ENCODE data around the gene LRRTM4. TPM values are rescaled to one million over a fixed set of nuclear protein-coding genes. Genes with fewer than 3 reads are reported as not detected.

The LRRTM4 gene
- total RNA-seq, 1 experiment from 2014 or later = 3.6 TPM

- Histone ChIP-seq H3K36me3 (replicated peaks; ENCODE audit: control insufficient read depth, insufficient read depth, low read length) (no peaks in the 10 kb centered on the region), H3K4me3 (ENCODE audit: insufficient read depth, low read depth, low read length) (no peak overlapping the region), H3K27me3 (ENCODE audit: control insufficient read depth, insufficient read depth, low read length) (no peaks in the 10 kb centered on the region)
- DNase-seq = no peak
Measured at GRCh38 chr2:77512507-77512906, 9.7 kb downstream of the LRRTM4 start.

GRCh38 chr2:77508511-77508910 is 13.7 kb downstream of the LRRTM4 start:
- Histone ChIP-seq H3K4me3 (ENCODE audit: insufficient read depth, low read depth, low read length) (no peak overlapping the region), H3K36me3 (replicated peaks; ENCODE audit: control insufficient read depth, insufficient read depth, low read length) (no peaks in the 10 kb centered on the region), H3K27me3 (ENCODE audit: control insufficient read depth, insufficient read depth, low read length) (no peaks in the 10 kb centered on the region)
- no peak for DNase-seq

DNA sequence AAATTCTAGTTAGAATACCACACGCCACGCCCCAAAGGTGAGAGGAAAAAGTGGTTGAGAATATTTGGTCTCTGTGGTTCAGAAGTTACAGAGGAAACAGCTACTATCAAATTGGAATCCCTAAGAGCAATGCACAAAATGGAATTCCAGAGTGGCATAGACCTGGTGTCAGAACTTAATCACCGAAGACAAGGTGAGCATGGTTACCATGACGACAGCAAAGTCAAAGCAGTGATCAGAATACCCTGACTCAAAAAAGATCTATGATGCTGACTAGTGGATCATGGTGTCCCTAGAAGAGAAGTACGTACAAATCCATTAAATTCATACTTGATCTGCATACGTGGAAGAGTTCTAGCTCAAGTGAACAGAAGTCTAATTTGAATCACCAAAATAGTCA is 14.5 kb downstream of the LRRTM4 start:
- DNase-seq = no peak
- no peaks in the 10 kb centered on the region for H3K27me3 ChIP-seq (ENCODE audit: control insufficient read depth, insufficient read depth, low read length)
- H3K36me3 ChIP-seq (replicated peaks; ENCODE audit: control insufficient read depth, insufficient read depth, low read length) = no peaks in the 10 kb centered on the region
- H3K4me3 ChIP-seq (ENCODE audit: insufficient read depth, low read depth, low read length) = no peak overlapping the region

GRCh38 chr2:77488141-77488540 is 34.0 kb downstream of the LRRTM4 start:
- H3K4me3 ChIP-seq (ENCODE audit: insufficient read depth, low read depth, low read length) = no peak overlapping the region
- no peaks in the 10 kb centered on the region for H3K36me3 ChIP-seq (replicated peaks; ENCODE audit: control insufficient read depth, insufficient read depth, low read length)
- no peak for DNase-seq
- H3K27me3 ChIP-seq (ENCODE audit: control insufficient read depth, insufficient read depth, low read length) = no peaks in the 10 kb centered on the region

GRCh38 chr2:77487074-77487803 is 34.9 kb downstream of the LRRTM4 start:
- no peak for DNase-seq
- Histone ChIP-seq H3K36me3 (replicated peaks; ENCODE audit: control insufficient read depth, insufficient read depth, low read length) (no peaks in the 10 kb centered on the region), H3K27me3 (ENCODE audit: control insufficient read depth, insufficient read depth, low read length) (no peaks in the 10 kb centered on the region), H3K4me3 (ENCODE audit: insufficient read depth, low read depth, low read length) (no peak overlapping the region)

DNA sequence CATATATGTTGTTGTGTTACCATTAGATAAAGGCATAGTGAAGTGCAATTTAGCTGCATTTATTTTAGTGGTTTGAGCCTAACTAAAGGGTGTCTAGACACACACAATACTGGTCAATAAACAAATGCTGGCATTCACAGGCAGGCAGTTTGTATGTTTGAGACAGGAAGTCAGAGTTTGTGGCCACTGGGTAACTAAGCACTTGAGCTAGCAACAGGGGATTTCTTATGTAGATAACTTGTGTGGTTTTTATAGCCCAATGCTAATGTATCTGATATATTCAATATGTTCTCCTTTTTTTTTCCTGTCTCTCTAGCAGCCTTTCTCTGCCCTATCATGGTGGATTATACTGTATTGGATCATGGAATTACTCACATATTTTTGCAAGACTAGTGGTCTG is 38.1 kb downstream of the LRRTM4 start:
- Histone ChIP-seq H3K4me3 (ENCODE audit: insufficient read depth, low read depth, low read length) (no peak overlapping the region), H3K27me3 (ENCODE audit: control insufficient read depth, insufficient read depth, low read length) (no peaks in the 10 kb centered on the region), H3K36me3 (replicated peaks; ENCODE audit: control insufficient read depth, insufficient read depth, low read length) (no peaks in the 10 kb centered on the region)
- no peak for DNase-seq

DNA sequence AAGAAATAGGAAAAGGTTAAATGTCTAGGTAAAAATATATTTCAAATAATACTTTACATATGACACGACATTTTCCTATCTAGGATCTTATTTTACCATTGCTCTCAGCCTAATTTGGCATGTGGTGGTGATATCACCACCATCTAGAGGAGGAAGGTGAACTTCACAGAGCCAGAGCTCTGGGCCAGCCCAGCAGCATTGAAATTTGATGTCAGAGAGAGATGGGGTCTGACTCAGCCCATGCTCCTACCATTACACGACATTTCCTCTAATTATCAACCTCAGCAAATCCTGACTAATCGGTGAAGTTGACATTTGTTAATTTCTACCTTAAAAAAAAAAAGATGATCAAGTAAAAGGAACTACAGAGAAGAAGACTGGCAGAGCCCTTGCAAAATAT is 42.3 kb downstream of the LRRTM4 start:
- H3K36me3 ChIP-seq (replicated peaks; ENCODE audit: control insufficient read depth, insufficient read depth, low read length) = no peaks in the 10 kb centered on the region
- no peaks in the 10 kb centered on the region for H3K27me3 ChIP-seq (ENCODE audit: control insufficient read depth, insufficient read depth, low read length)
- no peak for DNase-seq
- no peak overlapping the region for H3K4me3 ChIP-seq (ENCODE audit: insufficient read depth, low read depth, low read length)

DNA sequence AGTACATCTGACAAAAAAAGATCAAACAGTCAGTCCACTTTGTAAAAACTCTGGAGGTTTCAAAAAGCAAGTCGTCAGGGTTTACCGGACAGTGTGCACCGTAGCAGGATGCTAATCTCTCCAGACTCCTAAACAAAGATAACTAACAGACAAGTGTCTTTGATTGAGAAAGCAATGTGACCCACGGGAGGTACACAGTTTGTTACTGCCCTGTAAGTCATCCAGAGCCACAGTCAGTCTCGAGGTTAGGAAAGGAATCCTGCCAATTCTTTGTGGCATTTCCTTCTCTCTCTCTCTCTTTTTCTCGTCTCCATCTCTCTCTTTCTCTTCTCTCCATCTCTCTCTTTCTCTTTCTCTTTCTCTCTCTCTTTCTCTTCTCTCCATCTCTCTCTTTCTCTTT is 42.8 kb downstream of the LRRTM4 start:
- no peak for DNase-seq
- no peaks in the 10 kb centered on the region for H3K27me3 ChIP-seq (ENCODE audit: control insufficient read depth, insufficient read depth, low read length)
- no peaks in the 10 kb centered on the region for H3K36me3 ChIP-seq (replicated peaks; ENCODE audit: control insufficient read depth, insufficient read depth, low read length)
- no peak overlapping the region for H3K4me3 ChIP-seq (ENCODE audit: insufficient read depth, low read depth, low read length)

GRCh38 chr2:77470096-77470495 is 52.1 kb downstream of the LRRTM4 start:
- DNase-seq = no peak
- H3K27me3 ChIP-seq (ENCODE audit: control insufficient read depth, insufficient read depth, low read length) = no peaks in the 10 kb centered on the region
- H3K4me3 ChIP-seq (ENCODE audit: insufficient read depth, low read depth, low read length) = no peak overlapping the region
- no peaks in the 10 kb centered on the region for H3K36me3 ChIP-seq (replicated peaks; ENCODE audit: control insufficient read depth, insufficient read depth, low read length)

GRCh38 chr2:77469106-77469505 is 53.1 kb downstream of the LRRTM4 start:
- no peak overlapping the region for H3K4me3 ChIP-seq (ENCODE audit: insufficient read depth, low read depth, low read length)
- no peaks in the 10 kb centered on the region for H3K36me3 ChIP-seq (replicated peaks; ENCODE audit: control insufficient read depth, insufficient read depth, low read length)
- no peak for DNase-seq
- H3K27me3 ChIP-seq (ENCODE audit: control insufficient read depth, insufficient read depth, low read length) = no peaks in the 10 kb centered on the region

DNA sequence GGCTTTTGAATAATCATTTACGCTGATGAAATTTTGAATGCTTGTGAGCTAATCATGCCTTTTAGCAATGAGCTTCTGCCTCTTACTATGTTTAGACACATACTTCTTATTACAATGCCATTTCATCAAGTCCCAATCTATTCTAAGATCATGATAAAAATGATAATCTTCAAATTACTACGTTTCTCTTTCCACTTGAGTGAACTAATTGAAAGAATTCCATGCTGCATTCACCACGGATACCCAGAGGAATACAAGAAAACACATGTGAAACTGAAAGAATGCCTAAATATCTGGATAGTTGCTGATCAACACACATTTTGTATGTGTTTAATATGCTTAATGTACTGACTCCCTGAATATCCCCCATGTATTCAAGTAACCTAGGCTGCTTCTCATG is 62.3 kb downstream of the LRRTM4 start:
- no peak for DNase-seq
- Histone ChIP-seq H3K36me3 (replicated peaks; ENCODE audit: control insufficient read depth, insufficient read depth, low read length) (no peaks in the 10 kb centered on the region), H3K27me3 (ENCODE audit: control insufficient read depth, insufficient read depth, low read length) (no peaks in the 10 kb centered on the region), H3K4me3 (ENCODE audit: insufficient read depth, low read depth, low read length) (no peak overlapping the region)

DNA sequence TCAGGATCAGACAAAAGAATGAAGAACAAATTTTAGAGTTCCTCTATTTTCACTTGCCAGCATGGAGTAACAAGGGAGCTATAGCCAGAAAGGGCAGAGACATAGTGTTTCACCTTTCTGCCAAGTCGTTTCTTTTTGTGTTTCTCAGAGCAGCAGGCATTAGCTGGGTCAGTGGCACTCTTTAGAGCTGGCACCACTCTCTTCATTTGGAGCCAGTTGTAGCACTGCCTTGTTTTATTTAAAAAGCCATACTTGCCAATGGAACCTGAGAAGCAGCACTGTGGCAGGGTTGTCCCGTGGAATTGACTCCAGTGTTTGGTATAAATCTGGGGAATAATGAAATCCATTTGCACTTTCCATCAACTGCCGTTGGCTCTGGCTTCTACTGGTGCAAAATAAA is 64.0 kb downstream of the LRRTM4 start:
- no peak overlapping the region for H3K4me3 ChIP-seq (ENCODE audit: insufficient read depth, low read depth, low read length)
- DNase-seq = no peak
- H3K36me3 ChIP-seq (replicated peaks; ENCODE audit: control insufficient read depth, insufficient read depth, low read length) = no peaks in the 10 kb centered on the region
- no peaks in the 10 kb centered on the region for H3K27me3 ChIP-seq (ENCODE audit: control insufficient read depth, insufficient read depth, low read length)

GRCh38 chr2:77457665-77458064 is 64.5 kb downstream of the LRRTM4 start:
- DNase-seq = no peak
- H3K27me3 ChIP-seq (ENCODE audit: control insufficient read depth, insufficient read depth, low read length) = no peaks in the 10 kb centered on the region
- H3K36me3 ChIP-seq (replicated peaks; ENCODE audit: control insufficient read depth, insufficient read depth, low read length) = no peaks in the 10 kb centered on the region
- no peak overlapping the region for H3K4me3 ChIP-seq (ENCODE audit: insufficient read depth, low read depth, low read length)

DNA sequence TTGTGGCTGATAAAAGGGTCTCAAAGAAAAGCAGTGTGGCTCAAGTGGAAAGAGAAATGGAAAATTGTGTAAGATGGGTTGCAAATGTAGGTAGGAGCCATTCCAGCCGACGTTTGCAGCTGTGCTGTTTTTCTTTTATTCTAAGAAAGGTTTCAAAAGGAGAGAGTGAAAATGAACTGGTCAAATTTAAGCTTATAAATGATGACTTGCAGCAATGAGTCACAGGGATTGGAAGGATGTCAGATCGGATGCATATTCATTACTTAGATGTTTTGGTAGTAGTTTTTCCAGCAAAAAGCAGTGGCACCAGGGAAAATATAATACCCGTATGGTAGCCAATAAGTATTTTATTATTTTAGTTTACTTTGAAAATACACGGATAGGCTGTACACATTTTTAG is 79.1 kb downstream of the LRRTM4 start:
- H3K4me3 ChIP-seq (ENCODE audit: insufficient read depth, low read depth, low read length) = no peak overlapping the region
- H3K36me3 ChIP-seq (replicated peaks; ENCODE audit: control insufficient read depth, insufficient read depth, low read length) = no peaks in the 10 kb centered on the region
- H3K27me3 ChIP-seq (ENCODE audit: control insufficient read depth, insufficient read depth, low read length) = no peaks in the 10 kb centered on the region
- no peak for DNase-seq

- no peaks in the 10 kb centered on the region for H3K27me3 ChIP-seq (ENCODE audit: control insufficient read depth, insufficient read depth, low read length)
- H3K36me3 ChIP-seq (replicated peaks; ENCODE audit: control insufficient read depth, insufficient read depth, low read length) = no peaks in the 10 kb centered on the region
- no peak overlapping the region for H3K4me3 ChIP-seq (ENCODE audit: insufficient read depth, low read depth, low read length)
- peak; percentile 19 for DNase-seq
Measured at GRCh38 chr2:77434880-77435279, 87.3 kb downstream of the LRRTM4 start.

- Histone ChIP-seq H3K27me3 (ENCODE audit: control insufficient read depth, insufficient read depth, low read length) (no peaks in the 10 kb centered on the region), H3K36me3 (replicated peaks; ENCODE audit: control insufficient read depth, insufficient read depth, low read length) (no peaks in the 10 kb centered on the region)
- no peak for DNase-seq
Measured at GRCh38 chr2:77428946-77429345, 93.2 kb downstream of the LRRTM4 start.

More at GRCh38 chr2:77428946-77429345, 93.2 kb downstream of the LRRTM4 start:
- no peak overlapping the region for H3K4me3 ChIP-seq (ENCODE audit: insufficient read depth, low read depth, low read length)
